Measurements from ENCODE around the gene ZNF414.

The ZNF414 gene

GRCh38 chr19:8489561-8490394 is 24.2 kb downstream of the ZNF414 start:
- no peak for DNase-seq

- DNase-seq: no peak
Observed at GRCh38 chr19:8488365-8488764, 25.6 kb downstream of the ZNF414 start.

- DNase-seq: peak; percentile 94
Observed at GRCh38 chr19:8487137-8487851, 26.7 kb downstream of the ZNF414 start.

GRCh38 chr19:8486661-8487136 is 27.3 kb downstream of the ZNF414 start:
- DNase-seq: no peak

- no peak for DNase-seq
Observed at GRCh38 chr19:8485561-8486371, 28.2 kb downstream of the ZNF414 start.

- no peak for DNase-seq
Observed at GRCh38 chr19:8484331-8484894, 29.6 kb downstream of the ZNF414 start.

GRCh38 chr19:8483165-8483564 is 30.8 kb downstream of the ZNF414 start:
- DNase-seq: no peak

GRCh38 chr19:8482696-8483095 is 31.3 kb downstream of the ZNF414 start:
- no peak for DNase-seq

GRCh38 chr19:8481616-8482015 is 32.4 kb downstream of the ZNF414 start:
- no peak for DNase-seq

- DNase-seq: no peak
Observed at GRCh38 chr19:8481201-8481600, 32.8 kb downstream of the ZNF414 start.

- no peak for DNase-seq
Observed at GRCh38 chr19:8478598-8478997, 35.4 kb downstream of the ZNF414 start.

- no peak for DNase-seq
Observed at GRCh38 chr19:8477889-8478288, 36.1 kb downstream of the ZNF414 start.

- no peak for DNase-seq
Observed at GRCh38 chr19:8476524-8476923, 37.4 kb downstream of the ZNF414 start.

GRCh38 chr19:8475005-8475404 is 39.0 kb downstream of the ZNF414 start:
- no peak for DNase-seq

GRCh38 chr19:8473648-8474476 is 40.1 kb downstream of the ZNF414 start:
- DNase-seq: no peak

- DNase-seq: no peak
Observed at GRCh38 chr19:8469613-8470368, 44.2 kb downstream of the ZNF414 start.

GRCh38 chr19:8468761-8469373 is 45.1 kb downstream of the ZNF414 start:
- DNase-seq: no peak

- DNase-seq: no peak
Observed at GRCh38 chr19:8468124-8468523, 45.8 kb downstream of the ZNF414 start.

GRCh38 chr19:8466018-8466417 is 47.9 kb downstream of the ZNF414 start:
- no peak for DNase-seq

- no peak for DNase-seq
Observed at GRCh38 chr19:8463365-8463764, 50.6 kb downstream of the ZNF414 start.

- DNase-seq: no peak
Observed at GRCh38 chr19:8462571-8462970, 51.4 kb downstream of the ZNF414 start.
